GM12878 (cell line): Measurements from ENCODE around the gene MTHFD1L. TPM values are rescaled to one million over a fixed set of nuclear protein-coding genes. Genes with fewer than 3 reads are reported as not detected.

Experiments
- ATAC-seq: fragments of 200-7000 bp; cut with Tn5 transposase; 3 replicates; pipeline ENCODE4 v1.9.1; 2020; ENCODE audit warnings: mild to moderate bottlenecking, moderate library complexity
- BruUV-seq: library from RNA; stranded (reverse); fragments of 400-500 nt; replicated peaks from 2 replicates; lab custom pipeline; 2021; lab: Mats Ljungman, UMichigan
- CTCF ChIA-PET: fragments of 300-600 bp; sonication (Branson Sonifier 250); formaldehyde crosslinking; extraction: SDS; loops from one replicate; lab custom pipeline; 2021; ENCODE audit warnings: inconsistent platforms; lab: Yijun Ruan, JAX
- POLR2A ChIA-PET: fragments of 350-600 bp; formaldehyde crosslinking; extraction: SDS; loops from one replicate; lab custom pipeline; 2021; ENCODE audit warnings: inconsistent platforms; lab: Charles Lee
- RAD21 ChIA-PET: fragments of 300-600 bp; sonication (Branson Sonifier 250); formaldehyde crosslinking; loops from one replicate; lab custom pipeline; 2023; ENCODE audit warnings: antibody characterized with exemption; ENCODE audit not compliant: unreplicated experiment; lab: Charles Lee
- SMC1A ChIA-PET: fragments of 300-600 bp; sonication (Branson Sonifier 250); formaldehyde crosslinking; loops from one replicate; lab custom pipeline; 2023; ENCODE audit not compliant: unreplicated experiment, uncharacterized antibody; lab: Charles Lee
- DNase-seq: peaks from one replicate; pipeline ENCODE4 v3.0.0-alpha.2; 2011; ENCODE audit warnings: low read depth, low spot score
- FAIRE-seq: peaks from 3 replicates; lab custom pipeline; 2011; peaks lifted over from hg19 to GRCh38; lab: Jason Lieb, UNC
- H2AFZ ChIP-seq: 2 replicates; pipeline ENCODE4 v1.6.0; 2011; ENCODE audit warnings: low read depth, low read length, control low read depth; ENCODE audit not compliant: control insufficient read depth
- H3K27ac ChIP-seq: 2 replicates; pipeline ENCODE4 v1.5.1; 2011; ENCODE audit warnings: control low read depth; ENCODE audit not compliant: control insufficient read depth, insufficient read depth
- H3K27me3 ChIP-seq, 2 experiments: replicated peaks in 1 of 2; 2 replicates each; pipeline versions ENCODE4 v1.6.0 to v1.6.1; 2011; ENCODE audit warnings: low read length in 1 of 2; ENCODE audit not compliant: control insufficient read depth in 2 of 2, insufficient read depth in 2 of 2
- H3K36me3 ChIP-seq, 2 experiments: 2 replicates each; pipeline ENCODE4 v1.5.1; 2011; ENCODE audit warnings: low read length in 1 of 2; ENCODE audit not compliant: control insufficient read depth in 2 of 2, insufficient read depth in 2 of 2
- H3K4me1 ChIP-seq: 2 replicates; pipeline ENCODE4 v1.6.1; 2011; ENCODE audit warnings: mild to moderate bottlenecking, low read length, moderate library complexity, mixed read lengths; ENCODE audit not compliant: control insufficient read depth, insufficient read depth
- H3K4me2 ChIP-seq: 2 replicates; pipeline ENCODE4 v1.6.0; 2011; ENCODE audit warnings: control low read depth; ENCODE audit not compliant: control insufficient read depth, insufficient read depth
- H3K4me3 ChIP-seq: fragments of 200-600 bp; sonication (generic); 2 replicates; pipeline ENCODE4 v1.5.1; 2016
- H3K79me2 ChIP-seq: 2 replicates; pipeline ENCODE4 v1.6.0; 2011; ENCODE audit warnings: low read length; ENCODE audit not compliant: control insufficient read depth, insufficient read depth
- H3K9ac ChIP-seq: 2 replicates; pipeline ENCODE4 v1.8.0; 2011; ENCODE audit warnings: low read length, control low read depth, mixed read lengths; ENCODE audit not compliant: control insufficient read depth, insufficient read depth
- H3K9me3 ChIP-seq: replicated peaks from 3 replicates; pipeline ENCODE4 v1.5.1; 2011; ENCODE audit warnings: mild to moderate bottlenecking, low read length; ENCODE audit not compliant: control insufficient read depth, insufficient read depth
- H4K20me1 ChIP-seq: 2 replicates; pipeline ENCODE4 v1.6.0; 2011; ENCODE audit not compliant: control insufficient read depth, insufficient read depth
- ATF2 ChIP-seq: IDR thresholded peaks from 2 replicates; pipeline ENCODE4 v1.6.1; 2012; ENCODE audit warnings: low read length, inconsistent platforms
- CEBPZ ChIP-seq: fragments of 150-350 bp; IDR thresholded peaks from 2 replicates; pipeline ENCODE4 v1.6.1; 2016; ENCODE audit warnings: low read depth, low read length
- CTCF ChIP-seq, 3 experiments: IDR thresholded peaks in 2 of 3; conservative IDR thresholded peaks in 1 of 3; 2 replicates each; pipeline ENCODE4 v1.5.1; 2011; ENCODE audit warnings: low read depth in 3 of 3, low read length in 3 of 3, mild to moderate bottlenecking in 3 of 3, control low read depth in 2 of 3, moderate library complexity in 2 of 3, inconsistent platforms in 1 of 3, mixed read lengths in 1 of 3; ENCODE audit not compliant: control insufficient read depth in 2 of 3, insufficient read depth in 1 of 3; ENCODE audit errors: extremely low read depth in 1 of 3
- FOS ChIP-seq: IDR thresholded peaks from 3 replicates; pipeline ENCODE4 v1.6.1; 2011; ENCODE audit warnings: borderline replicate concordance; ENCODE audit not compliant: insufficient read length; ENCODE audit errors: extremely low read depth
- KAT2A ChIP-seq: conservative IDR thresholded peaks from 2 replicates; pipeline ENCODE4 v1.6.1; 2011; ENCODE audit warnings: low read depth, low read length; ENCODE audit not compliant: control insufficient read depth
- MAX ChIP-seq: IDR thresholded peaks from 2 replicates; pipeline ENCODE4 v1.6.1; 2012; ENCODE audit warnings: low read depth, low read length, improper control_type of control experiment
- REST ChIP-seq: IDR thresholded peaks from 2 replicates; pipeline ENCODE4 v1.6.1; 2012; ENCODE audit warnings: mild to moderate bottlenecking, low read depth, low read length
- RFX5 ChIP-seq: IDR thresholded peaks from 2 replicates; pipeline ENCODE4 v1.6.1; 2011; ENCODE audit warnings: low read depth, low read length, improper control_type of control experiment
- SMAD5 ChIP-seq: IDR thresholded peaks from 2 replicates; pipeline ENCODE4 v1.6.1; 2016; ENCODE audit warnings: antibody characterized with exemption, low read depth
- SP1 ChIP-seq: IDR thresholded peaks from one replicate; pipeline ENCODE4 v1.6.1; 2011; ENCODE audit warnings: low read depth, low read length
- TCF12 ChIP-seq: IDR thresholded peaks from 2 replicates; pipeline ENCODE4 v1.6.1; 2011; ENCODE audit warnings: low read depth, mild to moderate bottlenecking, low read length
- ZNF217 ChIP-seq: fragments of 450-650 bp; IDR thresholded peaks from 2 replicates; pipeline ENCODE4 v1.6.1; 2017; ENCODE audit warnings: antibody characterized with exemption, mild to moderate bottlenecking
- WGBS: methylation state at CpG from one replicate; pipeline ENCODE4 v1.1.6; 2016; ENCODE audit warnings: low lambda C conversion rate; ENCODE audit not compliant: insufficient replicate concordance, insufficient coverage; ENCODE audit errors: missing lambda C conversion rate; 5-methylcytosine and 5-hydroxymethylcytosine counted together
- in situ Hi-C: fragments of 300-500 bp; cut with MboI; formaldehyde crosslinking; loops from 9 replicates; pipeline ENCODE4 v1.14.3; 2018; ENCODE audit warnings: mixed read lengths
- intact Hi-C: fragments of 100-400 bp; cut with micrococcal nuclease; formaldehyde crosslinking; loops from one replicate; pipeline ENCODE4 v1.14.2; 2022; ENCODE audit not compliant: unreplicated experiment
- polyA plus RNA-seq, 11 experiments: library from polyadenylated mRNA; depleted of rRNA in 4 of 11; unstranded in 6 of 11; stranded (reverse) in 5 of 11; fragments of >200 nt; fragmentation: Nextera tagmentation in 4 of 11; fragmentation: Illumina TruSeq in 1 of 11; extraction: Ambion mirVana in 4 of 11; extraction: Trizol in 1 of 11; gene quantifications; 1 replicate in 1 of 11; 2 replicates in 10 of 11; pipeline versions ENCODE4 v1.2.1 to v1.2.3, GENCODE V29; 2011 to 2016; ENCODE audit warnings: inconsistent platforms in 2 of 11, missing spikeins in 2 of 11, low read depth in 1 of 11
- total RNA-seq, 4 experiments: library from RNA; depleted of rRNA in 3 of 4; stranded (reverse); fragments of >200 nt in 3 of 4; fragmentation: Illumina TruSeq in 1 of 4; extraction: Trizol in 1 of 4; gene quantifications; 2 replicates each; pipeline versions ENCODE4 v1.2.1 to v1.2.3, GENCODE V29; 2013 to 2021

Gene MTHFD1L
- total and polyA plus RNA-seq, 10 of the 15 experiments (the other 5 are each of a cell fraction or from before 2014, with no cell fraction given): 11.7 to 75.5 (median 28.8) TPM

GRCh38 chr6:151137542-151137941, 272.0 kb downstream of the MTHFD1L start:
- no peak for FAIRE-seq
- no peaks in the 10 kb centered on the region; the same call in 2 of the 3 replicates for H3K9me3 ChIP-seq
- SMC1A ChIA-PET: no interaction called here
- no peak overlapping the region for H3K4me2 ChIP-seq
- no peak overlapping the region for H2AFZ ChIP-seq
- DNase-seq: no peak
- H3K4me1 ChIP-seq: no peaks in the 10 kb centered on the region
- H3K36me3 ChIP-seq: no peaks in the 10 kb centered on the region
- POLR2A ChIA-PET: no interaction called here
- no peak overlapping the region for H3K27ac ChIP-seq
- RAD21 ChIA-PET: no interaction called here
- no peaks in the 10 kb centered on the region for H3K27me3 ChIP-seq
- H3K4me3 ChIP-seq: no peak overlapping the region
- no peaks in the 10 kb centered on the region for H4K20me1 ChIP-seq
- intact Hi-C loops (no loop called here), in situ Hi-C loops (no loop called here)
- no peaks in the 10 kb centered on the region for H3K79me2 ChIP-seq
- BruUV-seq: no TSS peak
- 63% methylated on average over 6 of the region's 6 CpGs for WGBS
- H3K9ac ChIP-seq: no peak overlapping the region
- CTCF ChIA-PET: no interaction called here
- ATAC-seq: no peak
- no peak for TF ChIP-seq SP1
- no peak for TF ChIP-seq CEBPZ
- TF ChIP-seq SMAD5: no peak
- no peak for TF ChIP-seq ATF2
- TF ChIP-seq CTCF (IDR thresholded peaks at IDR 0.05 in 2 of 3, conservative IDR thresholded peaks at IDR 0.05 in 1 of 3; ENCODE audit: control insufficient read depth in 2 of 3, extremely low read depth in 1 of 3, insufficient read depth in 1 of 3, low read depth in 3 of 3, low read length in 3 of 3): no peak
- TF ChIP-seq TCF12: no peak
- no peak for TF ChIP-seq ZNF217
- TF ChIP-seq MAX: no peak
- no peak for TF ChIP-seq KAT2A
- TF ChIP-seq REST: no peak
- no peak for TF ChIP-seq RFX5
- no peak for TF ChIP-seq FOS
